HEK293T (cell line): ENCODE results near the gene OGFOD2.

Source experiments
- BHLHE40 ChIP-seq: fragments of 450-650 bp; IDR thresholded peaks from 2 replicates; pipeline ENCODE4 v1.6.1; 2016; ENCODE audit warnings: mild to moderate bottlenecking, moderate library complexity, borderline replicate concordance
- FOXM1 ChIP-seq: fragments of 450-650 bp; IDR thresholded peaks from 2 replicates; pipeline ENCODE4 v1.6.1; 2017; ENCODE audit warnings: mild to moderate bottlenecking, borderline replicate concordance

DNA sequence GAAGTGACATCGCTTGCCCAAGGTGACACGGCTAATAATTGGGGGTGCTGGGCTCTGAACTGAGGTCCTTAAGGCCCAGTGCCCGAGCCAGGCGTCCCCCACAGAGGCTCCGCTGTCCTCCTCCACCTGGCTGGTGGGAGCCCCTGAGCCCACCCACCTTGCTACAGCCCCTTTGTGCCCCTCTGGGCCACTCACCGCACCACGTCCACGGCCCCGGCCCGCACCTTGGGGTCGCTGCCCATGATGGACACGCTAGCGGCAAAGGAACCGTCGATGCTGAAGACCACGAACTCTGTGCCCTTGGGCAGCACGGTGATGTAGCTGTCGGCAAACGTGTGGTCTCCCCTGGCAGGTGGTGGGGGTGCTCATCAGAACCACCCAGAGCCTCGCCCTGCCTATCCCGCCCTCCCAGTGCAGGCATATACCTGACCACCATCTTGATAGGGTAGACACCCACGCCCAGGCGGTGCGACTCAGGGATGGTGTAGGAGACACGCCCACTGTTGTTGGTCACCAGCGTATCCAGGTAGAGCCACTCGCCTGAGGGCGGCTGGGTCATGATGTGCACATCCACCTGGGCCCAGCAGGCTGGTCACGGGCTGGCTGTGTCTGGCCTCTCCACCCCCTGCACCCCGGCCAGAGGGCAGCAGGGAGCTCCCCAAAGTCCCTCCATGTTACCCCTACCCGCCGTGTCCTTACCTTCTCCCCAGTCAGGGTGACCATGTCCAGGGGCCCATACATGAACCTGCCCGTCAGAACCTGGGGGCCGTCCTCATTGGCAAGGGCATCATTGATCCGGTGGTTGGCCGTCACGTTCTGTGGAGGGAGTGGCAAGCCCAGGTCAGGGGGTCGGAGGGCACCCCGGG is 12.3 kb downstream of the OGFOD2 start:
- no peak for TF ChIP-seq BHLHE40
- TF ChIP-seq FOXM1, result no peak
